ENCODE data around the gene CPED1.

Gene CPED1

DNA sequence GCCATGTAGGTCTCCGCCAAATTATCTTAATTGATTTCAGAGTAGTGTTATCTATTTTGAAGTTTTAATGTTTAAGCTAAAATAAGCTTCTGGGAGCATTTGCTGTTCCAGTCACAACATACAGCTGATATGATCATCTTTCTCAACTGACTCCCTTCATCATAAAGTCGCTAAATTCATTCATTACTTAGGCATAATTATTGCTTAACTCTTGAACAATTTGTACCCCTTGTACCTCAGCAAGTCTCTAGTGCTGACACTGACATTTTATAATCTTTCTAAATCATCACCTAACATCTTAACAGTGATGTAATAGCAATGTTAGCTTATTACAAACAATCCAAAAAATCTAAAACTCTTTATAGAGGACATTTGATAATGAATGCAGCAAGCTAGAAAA is 286.0 kb downstream of the CPED1 start:
- H3K23ac ChIP-seq (ENCODE audit: low read length in 2 of 2), result no peak overlapping the region
- H2BK120ac ChIP-seq (ENCODE audit: low read depth, low read length), result no peak overlapping the region
- no peak for DNase-seq
- no peaks in the 10 kb centered on the region for H3K79me1 ChIP-seq (replicated peaks; ENCODE audit: low read length, poor library complexity, severe bottlenecking)
- H2BK12ac ChIP-seq (ENCODE audit: low read length in 2 of 2), result no peak overlapping the region
- WGBS, result 95% methylated on average over 1 of the region's 2 CpGs
- H3K27me3 ChIP-seq (ENCODE audit: control insufficient read depth in 1 of 2, insufficient read depth in 1 of 2, low read length in 2 of 2), result no peaks in the 10 kb centered on the region
- no peak overlapping the region for H4K91ac ChIP-seq (ENCODE audit: low read length)
- H2AK5ac ChIP-seq (ENCODE audit: low read length, severe bottlenecking), result no peak overlapping the region
- no peak overlapping the region for H3K14ac ChIP-seq (ENCODE audit: low read length in 2 of 2)
- no peak overlapping the region for H3K18ac ChIP-seq (ENCODE audit: low read depth in 1 of 2, low read length in 2 of 2)
- no peak overlapping the region for H3K4ac ChIP-seq (ENCODE audit: low read depth in 1 of 2, low read length in 2 of 2)
- no peak overlapping the region for H2BK15ac ChIP-seq (ENCODE audit: low read depth, poor library complexity, severe bottlenecking)
- no peak overlapping the region for H3K4me3 ChIP-seq (ENCODE audit: insufficient read depth in 1 of 2, low read depth in 1 of 2, low read length in 2 of 2)
- no peaks in the 10 kb centered on the region for H3K9me3 ChIP-seq (ENCODE audit: control insufficient read depth, low read length)
- no peak overlapping the region for H3K9ac ChIP-seq (ENCODE audit: low read length)
- no peaks in the 10 kb centered on the region for H3K4me1 ChIP-seq (ENCODE audit: control insufficient read depth, insufficient read depth, low read depth, low read length)
- no peak overlapping the region for H3K27ac ChIP-seq (ENCODE audit: low read length, poor library complexity, severe bottlenecking)
- no peak overlapping the region for H4K8ac ChIP-seq (ENCODE audit: low read length)
- H3K4me2 ChIP-seq (ENCODE audit: low read length, poor library complexity, severe bottlenecking), result no peak overlapping the region
- H2AFZ ChIP-seq (ENCODE audit: low read depth, low read length), result no peak overlapping the region
- H3K36me3 ChIP-seq (ENCODE audit: control insufficient read depth in 1 of 2, insufficient read depth in 2 of 2, low read depth in 1 of 2, low read length in 2 of 2), result peaks cover 0 to 2% of the 10 kb centered on the region in 2 experiments
- no peak overlapping the region for H2BK5ac ChIP-seq (ENCODE audit: low read depth, low read length, poor library complexity, severe bottlenecking)

- Histone ChIP-seq H3K14ac (ENCODE audit: low read length in 2 of 2) (no peak overlapping the region), H3K18ac (ENCODE audit: low read depth in 1 of 2, low read length in 2 of 2) (no peak overlapping the region), H3K9ac (ENCODE audit: low read length) (no peak overlapping the region), H4K8ac (ENCODE audit: low read length) (no peak overlapping the region), H2BK12ac (ENCODE audit: low read length in 2 of 2) (no peak overlapping the region), H3K27ac (ENCODE audit: low read length, poor library complexity, severe bottlenecking) (no peak overlapping the region), H2AFZ (ENCODE audit: low read depth, low read length) (no peak overlapping the region), H3K79me1 (replicated peaks; ENCODE audit: low read length, poor library complexity, severe bottlenecking) (no peaks in the 10 kb centered on the region), H3K4me3 (ENCODE audit: insufficient read depth in 1 of 2, low read depth in 1 of 2, low read length in 2 of 2) (no peak overlapping the region), H2BK5ac (ENCODE audit: low read depth, low read length, poor library complexity, severe bottlenecking) (no peak overlapping the region), H3K27me3 (ENCODE audit: control insufficient read depth in 1 of 2, insufficient read depth in 1 of 2, low read length in 2 of 2) (no peaks in the 10 kb centered on the region), H3K36me3 (ENCODE audit: control insufficient read depth in 1 of 2, insufficient read depth in 2 of 2, low read depth in 1 of 2, low read length in 2 of 2) (peaks cover 0 to 2% of the 10 kb centered on the region in 2 experiments), H3K4me2 (ENCODE audit: low read length, poor library complexity, severe bottlenecking) (no peak overlapping the region), H3K4me1 (ENCODE audit: control insufficient read depth, insufficient read depth, low read depth, low read length) (peaks cover 2% of the 10 kb centered on the region), H3K9me3 (ENCODE audit: control insufficient read depth, low read length) (no peaks in the 10 kb centered on the region), H4K91ac (ENCODE audit: low read length) (no peak overlapping the region), H3K23ac (ENCODE audit: low read length in 2 of 2) (no peak overlapping the region), H3K4ac (ENCODE audit: low read depth in 1 of 2, low read length in 2 of 2) (no peak overlapping the region), H2AK5ac (ENCODE audit: low read length, severe bottlenecking) (no peak overlapping the region), H2BK120ac (ENCODE audit: low read depth, low read length) (no peak overlapping the region), H2BK15ac (ENCODE audit: low read depth, poor library complexity, severe bottlenecking) (no peak overlapping the region)
- WGBS, result 90% methylated on average over 3 of the region's 3 CpGs
- DNase-seq, result no peak
Measured at GRCh38 chr7:121275204-121275603, 286.7 kb downstream of the CPED1 start.

DNA sequence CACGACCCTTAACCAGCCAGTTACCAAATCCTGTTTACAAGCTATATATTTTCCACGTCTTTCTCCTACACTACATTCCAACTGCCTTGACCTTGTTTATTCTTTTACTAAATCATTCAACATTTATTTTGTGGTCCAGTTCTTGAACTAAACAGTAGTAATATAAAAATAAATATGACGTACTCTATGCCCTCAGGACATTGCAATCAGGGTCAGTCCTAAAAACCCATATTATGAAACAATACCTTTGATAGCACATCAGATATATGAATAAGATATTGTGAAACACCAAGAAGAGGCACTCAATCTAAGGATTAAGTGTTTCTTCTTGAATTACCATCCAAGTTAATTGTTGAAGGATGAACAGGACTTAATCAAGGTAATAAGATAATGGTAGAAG is 287.8 kb downstream of the CPED1 start:
- Histone ChIP-seq H3K36me3 (ENCODE audit: control insufficient read depth in 1 of 2, insufficient read depth in 2 of 2, low read depth in 1 of 2, low read length in 2 of 2) (peaks cover 0 to 2% of the 10 kb centered on the region in 2 experiments), H3K23ac (ENCODE audit: low read length in 2 of 2) (no peak overlapping the region), H3K9me3 (ENCODE audit: control insufficient read depth, low read length) (no peaks in the 10 kb centered on the region), H2BK5ac (ENCODE audit: low read depth, low read length, poor library complexity, severe bottlenecking) (no peak overlapping the region), H3K9ac (ENCODE audit: low read length) (no peak overlapping the region), H3K27ac (ENCODE audit: low read length, poor library complexity, severe bottlenecking) (no peak overlapping the region), H3K14ac (ENCODE audit: low read length in 2 of 2) (no peak overlapping the region), H3K4me2 (ENCODE audit: low read length, poor library complexity, severe bottlenecking) (no peak overlapping the region), H2BK15ac (ENCODE audit: low read depth, poor library complexity, severe bottlenecking) (no peak overlapping the region), H4K8ac (ENCODE audit: low read length) (no peak overlapping the region), H2AFZ (ENCODE audit: low read depth, low read length) (no peak overlapping the region), H3K18ac (ENCODE audit: low read depth in 1 of 2, low read length in 2 of 2) (no peak overlapping the region), H2BK12ac (ENCODE audit: low read length in 2 of 2) (no peak overlapping the region), H3K27me3 (ENCODE audit: control insufficient read depth in 1 of 2, insufficient read depth in 1 of 2, low read length in 2 of 2) (no peaks in the 10 kb centered on the region), H3K4me1 (ENCODE audit: control insufficient read depth, insufficient read depth, low read depth, low read length) (peaks cover 2% of the 10 kb centered on the region), H3K4me3 (ENCODE audit: insufficient read depth in 1 of 2, low read depth in 1 of 2, low read length in 2 of 2) (no peak overlapping the region), H3K79me1 (replicated peaks; ENCODE audit: low read length, poor library complexity, severe bottlenecking) (no peaks in the 10 kb centered on the region), H3K4ac (ENCODE audit: low read depth in 1 of 2, low read length in 2 of 2) (no peak overlapping the region), H4K91ac (ENCODE audit: low read length) (no peak overlapping the region), H2BK120ac (ENCODE audit: low read depth, low read length) (no peak overlapping the region), H2AK5ac (ENCODE audit: low read length, severe bottlenecking) (no peak overlapping the region)
- DNase-seq, result peak; percentile 22
- 57% methylated on average over 2 of the region's 3 CpGs for WGBS

DNA sequence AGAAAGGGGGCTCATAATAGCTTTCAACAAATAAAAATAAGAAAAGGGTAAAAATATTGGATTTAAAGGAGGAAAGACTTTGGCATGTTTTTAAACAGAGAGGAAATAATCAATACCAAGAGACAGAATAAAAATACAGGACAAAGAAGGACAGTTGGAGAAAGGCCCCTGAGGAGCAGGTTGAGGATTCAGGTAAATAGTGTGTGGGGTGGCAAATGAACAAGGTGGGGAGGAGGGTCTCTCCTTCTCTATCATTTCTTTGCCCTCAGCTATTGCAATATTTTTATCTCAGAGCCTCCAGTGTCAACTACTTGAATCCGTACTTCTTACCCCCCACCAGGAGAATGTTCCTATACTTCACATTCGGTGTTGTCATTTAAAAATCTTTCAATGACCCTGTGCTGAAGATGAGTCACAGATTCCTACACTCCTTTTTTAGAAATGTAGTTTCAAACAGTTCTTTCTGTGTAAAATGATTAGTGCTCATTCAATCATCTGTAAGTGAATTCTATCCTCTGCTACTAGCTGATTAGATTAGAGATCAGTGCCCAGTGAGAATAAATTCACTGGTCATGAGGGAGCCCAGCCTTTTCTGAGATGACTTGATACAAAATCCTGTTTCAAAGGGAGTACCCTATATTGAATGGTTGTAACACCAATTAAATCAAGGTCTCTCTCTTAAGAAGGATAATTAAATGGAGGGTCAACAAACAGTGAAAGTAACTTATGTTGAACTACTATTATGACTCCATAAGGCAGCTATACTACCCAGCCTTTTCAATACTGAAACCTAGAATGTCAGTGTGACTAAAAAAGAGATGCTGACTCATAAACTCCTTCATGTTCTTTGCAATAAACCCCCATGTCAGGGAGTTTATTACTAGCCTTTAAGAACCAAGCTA is 289.9 kb downstream of the CPED1 start:
- peak; percentile 82 for DNase-seq
- H4K8ac ChIP-seq (ENCODE audit: low read length), result no peak overlapping the region

More for the DNA sequence above, 289.9 kb downstream of the CPED1 start:
- H3K27ac ChIP-seq (ENCODE audit: low read length, poor library complexity, severe bottlenecking), result peak overlapping the region; percentile 40
- H3K14ac ChIP-seq (ENCODE audit: low read length in 2 of 2), result no peak overlapping the region
- H3K4me2 ChIP-seq (ENCODE audit: low read length, poor library complexity, severe bottlenecking), result peak overlapping the region; percentile 39
- no peak overlapping the region for H4K91ac ChIP-seq (ENCODE audit: low read length)
- H3K4me1 ChIP-seq (ENCODE audit: control insufficient read depth, insufficient read depth, low read depth, low read length), result peaks cover 2% of the 10 kb centered on the region
- H2BK5ac ChIP-seq (ENCODE audit: low read depth, low read length, poor library complexity, severe bottlenecking), result no peak overlapping the region
- no peak overlapping the region for H2BK15ac ChIP-seq (ENCODE audit: low read depth, poor library complexity, severe bottlenecking)
- H3K4ac ChIP-seq (ENCODE audit: low read depth in 1 of 2, low read length in 2 of 2), result no peak overlapping the region
- H2AFZ ChIP-seq (ENCODE audit: low read depth, low read length), result no peak overlapping the region
- peak overlapping the region; percentile 62 for H3K9ac ChIP-seq (ENCODE audit: low read length)
- no peak overlapping the region for H2BK120ac ChIP-seq (ENCODE audit: low read depth, low read length)
- H3K36me3 ChIP-seq (ENCODE audit: control insufficient read depth in 1 of 2, insufficient read depth in 2 of 2, low read depth in 1 of 2, low read length in 2 of 2), result peaks cover 0 to 12% of the 10 kb centered on the region in 2 experiments
- H2BK12ac ChIP-seq (ENCODE audit: low read length in 2 of 2), result no peak overlapping the region
- H3K9me3 ChIP-seq (ENCODE audit: control insufficient read depth, low read length), result no peaks in the 10 kb centered on the region
- no peak overlapping the region for H3K23ac ChIP-seq (ENCODE audit: low read length in 2 of 2)
- peak overlapping the region in 1 of 2 experiments; percentile 30 for H3K4me3 ChIP-seq (ENCODE audit: insufficient read depth in 1 of 2, low read depth in 1 of 2, low read length in 2 of 2)
- 0% methylated on average over 1 of the region's 2 CpGs for WGBS
- no peaks in the 10 kb centered on the region for H3K27me3 ChIP-seq (ENCODE audit: control insufficient read depth in 1 of 2, insufficient read depth in 1 of 2, low read length in 2 of 2)
- no peak overlapping the region for H2AK5ac ChIP-seq (ENCODE audit: low read length, severe bottlenecking)
- H3K18ac ChIP-seq (ENCODE audit: low read depth in 1 of 2, low read length in 2 of 2), result peak overlapping the region in 1 of 2 experiments; percentile 48
- no peaks in the 10 kb centered on the region for H3K79me1 ChIP-seq (replicated peaks; ENCODE audit: low read length, poor library complexity, severe bottlenecking)

Data from mesenchymal stem cell (in vitro differentiated cells and primary cell).